Mucosa of descending colon (tissue), 3 donors: ENCODE results near the gene SORCS2. TPM values are rescaled to one million over a fixed set of nuclear protein-coding genes. Genes with fewer than 3 reads are reported as not detected.

Experiments used
- ATAC-seq: fragments of 200-7000 bp; cut with Tn5 transposase; one replicate; pipeline ENCODE4 v1.9.1; 2020; ENCODE audit warnings: mild to moderate bottlenecking, moderate library complexity
- DNase-seq, 3 donors: peaks; one replicate each; pipeline ENCODE4 v3.0.0-alpha.2; 2020
- H3K36me3 ChIP-seq: fragments of 200-600 bp; one replicate; pipeline ENCODE4 v1.8.0; 2021; ENCODE audit warnings: low read depth, mild to moderate bottlenecking
- H3K4me1 ChIP-seq: fragments of 200-600 bp; one replicate; pipeline ENCODE4 v1.8.0; 2021; ENCODE audit warnings: low read depth, mild to moderate bottlenecking
- H3K4me3 ChIP-seq: fragments of 200-600 bp; one replicate; pipeline ENCODE4 v1.8.0; 2021; ENCODE audit warnings: mild to moderate bottlenecking
- H3K9me3 ChIP-seq: fragments of 200-600 bp; one replicate; pipeline ENCODE4 v1.8.0; 2021; ENCODE audit warnings: mild to moderate bottlenecking
- intact Hi-C, 2 donors: fragments of 100-400 bp; cut with DNase I in 1 of 2; cut with micrococcal nuclease in 1 of 2; formaldehyde crosslinking; loops; one replicate each; pipeline versions ENCODE4 v1.11.0 to v1.11.1; 2022; cut with DNase I, micrococcal nuclease
- total RNA-seq, 3 donors: library from RNA; stranded (reverse); fragmentation: NEBNext Ultra II Directional in 2 of 3; extraction: Animal tissue kit (Norgen Biotek cat#: 25700) in 2 of 3; gene quantifications; one replicate each; pipeline versions ENCODE4 v1.2.1 to v1.2.4, GENCODE V29; 2021 to 2023
- TF ChIP-seq, protein P1 (sequence below): fragments of 200-600 bp; IDR thresholded peaks from one replicate; pipeline ENCODE4 v1.8.0; 2022; ENCODE audit warnings: antibody characterized with exemption, mild to moderate bottlenecking
- donor health status: DM: no; HTN: no; CAD: no; lungs with moderate emphysema.
- donor health status: DM: no; HTN: no; CAD: no.
- donor health status: DM: no; HTN: yes; CAD: no.

Gene SORCS2
- total RNA-seq, 3 donors from 2014 or later = 0.20 to 3.1 (median 1.5) TPM

GRCh38 chr4:7652006-7652405, 459.7 kb downstream of the SORCS2 start:
- H3K9me3 ChIP-seq = no peaks in the 10 kb centered on the region
- no peaks in the 10 kb centered on the region for H3K4me1 ChIP-seq
- ATAC-seq (no peak), DNase-seq (no peak)
- intact Hi-C loops = no loop called here
- no peaks in the 10 kb centered on the region for H3K36me3 ChIP-seq
- TF ChIP-seq, protein P1, sequence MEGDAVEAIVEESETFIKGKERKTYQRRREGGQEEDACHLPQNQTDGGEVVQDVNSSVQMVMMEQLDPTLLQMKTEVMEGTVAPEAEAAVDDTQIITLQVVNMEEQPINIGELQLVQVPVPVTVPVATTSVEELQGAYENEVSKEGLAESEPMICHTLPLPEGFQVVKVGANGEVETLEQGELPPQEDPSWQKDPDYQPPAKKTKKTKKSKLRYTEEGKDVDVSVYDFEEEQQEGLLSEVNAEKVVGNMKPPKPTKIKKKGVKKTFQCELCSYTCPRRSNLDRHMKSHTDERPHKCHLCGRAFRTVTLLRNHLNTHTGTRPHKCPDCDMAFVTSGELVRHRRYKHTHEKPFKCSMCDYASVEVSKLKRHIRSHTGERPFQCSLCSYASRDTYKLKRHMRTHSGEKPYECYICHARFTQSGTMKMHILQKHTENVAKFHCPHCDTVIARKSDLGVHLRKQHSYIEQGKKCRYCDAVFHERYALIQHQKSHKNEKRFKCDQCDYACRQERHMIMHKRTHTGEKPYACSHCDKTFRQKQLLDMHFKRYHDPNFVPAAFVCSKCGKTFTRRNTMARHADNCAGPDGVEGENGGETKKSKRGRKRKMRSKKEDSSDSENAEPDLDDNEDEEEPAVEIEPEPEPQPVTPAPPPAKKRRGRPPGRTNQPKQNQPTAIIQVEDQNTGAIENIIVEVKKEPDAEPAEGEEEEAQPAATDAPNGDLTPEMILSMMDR = no peak
- no peak overlapping the region for H3K4me3 ChIP-seq

GRCh38 chr4:7652451-7652881, 460.1 kb downstream of the SORCS2 start:
- no peak for ATAC-seq
- H3K4me1 ChIP-seq = no peaks in the 10 kb centered on the region

DNA sequence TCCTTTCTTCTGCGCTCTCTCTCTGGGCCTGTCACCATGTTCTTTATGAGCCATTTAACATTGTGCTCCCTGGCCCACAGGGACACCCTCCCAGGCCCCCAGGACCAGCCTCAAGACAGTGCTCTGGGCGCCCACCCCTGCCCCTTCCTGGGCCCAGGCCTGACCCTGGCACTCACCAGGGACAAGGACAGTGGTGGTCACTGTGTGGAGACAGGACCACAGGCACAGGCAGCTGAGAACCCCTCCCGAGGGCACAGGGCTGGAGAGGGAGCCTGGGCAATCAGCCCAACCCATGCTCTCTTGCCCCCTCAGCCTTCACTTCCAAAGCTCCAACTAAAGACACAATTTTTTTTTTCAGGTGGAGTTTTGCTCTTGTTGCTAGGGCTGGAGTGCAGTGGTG, 460.6 kb downstream of the SORCS2 start:
- intact Hi-C loops = no loop called here
- no peak overlapping the region for H3K4me3 ChIP-seq

More at GRCh38 chr4:7652451-7652881, 460.1 kb downstream of the SORCS2 start:
- intact Hi-C loops = no loop called here
- Histone ChIP-seq H3K9me3 (no peaks in the 10 kb centered on the region), H3K36me3 (no peaks in the 10 kb centered on the region), H3K4me3 (no peak overlapping the region)
- DNase-seq = no peak
- TF ChIP-seq, protein P1 = no peak

GRCh38 chr4:7653510-7654369, 461.4 kb downstream of the SORCS2 start:
- no peaks in the 10 kb centered on the region for H3K4me1 ChIP-seq

More for the DNA sequence above, 460.6 kb downstream of the SORCS2 start:
- TF ChIP-seq, protein P1 = no peak
- DNase-seq (no peak), ATAC-seq (no peak)
- Histone ChIP-seq H3K4me1 (no peaks in the 10 kb centered on the region), H3K36me3 (no peaks in the 10 kb centered on the region), H3K9me3 (no peaks in the 10 kb centered on the region)

DNA sequence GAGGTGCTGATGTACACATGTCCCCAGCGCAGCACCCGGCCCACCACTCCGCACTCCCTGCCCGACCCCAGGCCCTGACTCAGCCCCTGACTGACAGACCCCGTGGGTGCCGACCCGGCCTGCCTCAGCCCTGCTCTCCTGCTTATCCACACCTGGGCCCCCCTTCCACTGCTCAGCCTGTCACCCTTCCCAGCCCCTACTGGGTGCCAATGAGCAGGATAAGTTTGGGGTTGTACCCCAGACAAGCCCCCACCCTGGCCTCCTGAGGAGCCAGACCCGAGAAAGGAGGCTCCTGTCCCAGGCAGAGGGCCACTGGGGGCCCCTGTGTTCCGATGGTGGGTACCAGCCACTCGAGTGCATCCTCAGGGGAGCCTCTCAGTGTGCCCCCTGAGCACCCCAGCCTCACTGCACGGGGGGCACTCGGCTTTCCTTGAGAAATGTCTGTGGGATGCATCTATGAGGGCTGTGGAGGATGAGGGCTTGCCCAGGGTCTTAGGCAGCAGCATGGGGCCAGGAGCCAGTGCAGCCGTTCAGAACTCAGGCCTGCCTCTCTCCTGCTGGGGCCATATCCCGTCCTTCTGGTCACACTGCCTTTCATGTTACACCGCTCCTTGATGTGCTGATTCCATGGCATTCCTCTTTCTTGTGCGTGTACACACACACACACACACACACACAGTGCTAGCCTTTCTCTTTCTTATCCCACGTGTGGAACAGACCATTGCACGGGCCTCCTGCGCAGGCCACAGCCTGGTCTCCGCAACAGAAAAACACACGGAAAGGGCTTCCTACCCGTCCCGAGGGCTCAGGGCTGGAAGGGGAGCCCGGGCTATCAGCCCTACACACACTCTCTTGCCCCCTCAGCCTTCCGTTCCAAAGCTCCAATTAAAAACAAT, 462.5 kb downstream of the SORCS2 start:
- no peak for DNase-seq
- ATAC-seq = no peak
- H3K36me3 ChIP-seq = no peaks in the 10 kb centered on the region
- intact Hi-C loops = no loop called here
- H3K4me1 ChIP-seq = no peaks in the 10 kb centered on the region
- H3K9me3 ChIP-seq = no peaks in the 10 kb centered on the region
- H3K4me3 ChIP-seq = no peak overlapping the region
- TF ChIP-seq, protein P1 = no peak

More at GRCh38 chr4:7653510-7654369, 461.4 kb downstream of the SORCS2 start:
- Histone ChIP-seq H3K9me3 (no peaks in the 10 kb centered on the region), H3K4me3 (no peak overlapping the region), H3K36me3 (no peaks in the 10 kb centered on the region)
- intact Hi-C loops = no loop called here
- no peak for DNase-seq
- no peak for ATAC-seq
- TF ChIP-seq, protein P1 = no peak
